ENCODE data around the gene ZNF334.
A peak's percentile ranks its signal among the peaks of the same experiment; 100 is the strongest.

The ZNF334 gene

DNA sequence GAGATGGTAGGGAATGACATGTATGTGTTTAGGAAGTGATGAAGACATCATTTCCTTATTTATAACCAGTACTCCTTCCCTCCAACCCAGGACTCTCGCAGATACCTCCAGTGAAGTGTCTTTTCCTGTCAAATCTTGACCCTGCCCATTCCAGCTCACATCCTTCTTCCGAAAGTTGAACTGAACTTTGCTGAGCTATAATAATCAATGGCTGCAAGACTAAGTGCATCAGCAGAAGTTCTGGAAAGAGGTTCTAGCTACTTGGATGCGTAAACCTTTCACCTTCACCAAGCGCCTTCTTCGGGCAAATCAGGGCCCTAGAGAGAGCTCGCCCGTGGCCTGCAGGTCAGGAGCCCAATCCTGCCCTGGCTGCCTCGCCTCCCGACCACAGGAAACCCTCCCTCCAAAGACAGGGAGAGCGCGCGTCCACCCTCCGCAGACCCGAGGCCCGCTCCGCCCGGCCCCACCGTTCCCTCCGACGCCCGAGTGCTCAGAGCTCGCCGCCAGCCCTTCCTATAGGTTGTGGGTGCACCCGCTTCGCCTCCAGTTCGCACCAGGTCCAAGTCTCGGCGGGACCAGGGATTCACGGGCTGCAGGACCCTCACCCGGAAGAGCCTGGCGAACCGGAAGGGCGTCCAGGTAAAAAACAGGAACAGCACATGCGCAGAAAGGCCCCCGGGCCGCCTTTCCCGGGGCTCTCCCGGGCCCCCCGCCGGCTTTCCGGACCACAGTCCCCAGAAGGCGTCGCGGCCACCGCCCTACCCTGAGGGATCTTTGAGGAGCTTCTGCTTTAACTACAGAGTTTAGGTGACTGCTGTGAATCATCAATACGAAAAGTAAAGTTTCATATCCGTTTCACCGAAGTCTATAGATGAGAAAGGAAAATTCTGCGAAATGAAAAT lies at the start of gene ZNF334:
TSS of gene ZNF334 (minus strand) at position 617 of the 902 bp plus-strand sequence. CDS start 1,457 bp downstream, outside the sequence.
- Mint-ChIP-seq H3K4me1 (ENCODE audit: low read depth) (peaks cover 11% of the 10 kb centered on the region), H3K27ac (peak within 1 kb of the TSS; percentile 37), H3K27me3 (peaks cover 22% of the 10 kb centered on the region), H3K9me3 (no peaks in the 10 kb centered on the region), H3K36me3 (ENCODE audit: low read depth) (no peaks in the 10 kb centered on the region), H3K4me3 (peak within 1 kb of the TSS; percentile 73)
- intact Hi-C loops (cut with micrococcal nuclease), result no loop called here

GRCh38 chr20:46562373-46563169 lies 49.2 kb upstream of the ZNF334 start:
- H3K9me3 Mint-ChIP-seq, result no peaks in the 10 kb centered on the region
- no peaks in the 10 kb centered on the region for H3K36me3 Mint-ChIP-seq (ENCODE audit: low read depth)
- intact Hi-C loops (cut with micrococcal nuclease), result loop anchor here (1.0 kb wide), 1 partner anchor 41 kb away; no protein-coding TSS in a partner anchor
- H3K4me3 Mint-ChIP-seq, result no peak overlapping the region
- peaks cover 18% of the 10 kb centered on the region for H3K4me1 Mint-ChIP-seq (ENCODE audit: low read depth)
- no peak overlapping the region for H3K27ac Mint-ChIP-seq
- peaks cover 13% of the 10 kb centered on the region for H3K27me3 Mint-ChIP-seq

DNA sequence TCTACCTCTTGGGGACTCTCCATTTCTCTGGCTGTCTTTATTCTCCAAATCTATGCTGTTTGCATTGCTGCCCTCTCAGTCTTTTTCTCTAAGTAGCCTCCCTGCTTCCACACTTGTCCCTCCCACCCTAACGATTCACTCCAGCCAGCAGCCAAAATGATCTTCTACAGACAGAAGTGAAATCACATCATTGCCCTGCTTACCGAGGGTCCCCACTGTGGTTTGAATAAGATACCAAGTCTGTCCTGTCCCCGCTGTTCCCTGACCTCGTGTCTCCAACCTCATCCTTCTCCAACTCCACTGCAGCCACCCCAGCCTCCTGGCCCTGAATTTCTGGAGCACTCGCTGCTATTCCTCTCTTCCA lies 48.6 kb upstream of the ZNF334 start:
- H3K27ac Mint-ChIP-seq, result no peak overlapping the region
- intact Hi-C loops (cut with micrococcal nuclease), result loop anchor here (1.0 kb wide), 1 partner anchor 41 kb away; no protein-coding TSS in a partner anchor
- no peak overlapping the region for H3K4me3 Mint-ChIP-seq
- H3K27me3 Mint-ChIP-seq, result peaks cover 15% of the 10 kb centered on the region
- peaks cover 24% of the 10 kb centered on the region for H3K4me1 Mint-ChIP-seq (ENCODE audit: low read depth)
- H3K36me3 Mint-ChIP-seq (ENCODE audit: low read depth), result no peaks in the 10 kb centered on the region
- no peaks in the 10 kb centered on the region for H3K9me3 Mint-ChIP-seq

GRCh38 chr20:46559685-46560440 lies 46.5 kb upstream of the ZNF334 start:
- peaks cover 18% of the 10 kb centered on the region for H3K27me3 Mint-ChIP-seq
- no peaks in the 10 kb centered on the region for H3K9me3 Mint-ChIP-seq
- H3K4me1 Mint-ChIP-seq (ENCODE audit: low read depth), result peaks cover 33% of the 10 kb centered on the region
- no peak overlapping the region for H3K27ac Mint-ChIP-seq
- intact Hi-C loops (cut with micrococcal nuclease), result no loop called here
- H3K36me3 Mint-ChIP-seq (ENCODE audit: low read depth), result no peaks in the 10 kb centered on the region
- H3K4me3 Mint-ChIP-seq, result no peak overlapping the region

DNA sequence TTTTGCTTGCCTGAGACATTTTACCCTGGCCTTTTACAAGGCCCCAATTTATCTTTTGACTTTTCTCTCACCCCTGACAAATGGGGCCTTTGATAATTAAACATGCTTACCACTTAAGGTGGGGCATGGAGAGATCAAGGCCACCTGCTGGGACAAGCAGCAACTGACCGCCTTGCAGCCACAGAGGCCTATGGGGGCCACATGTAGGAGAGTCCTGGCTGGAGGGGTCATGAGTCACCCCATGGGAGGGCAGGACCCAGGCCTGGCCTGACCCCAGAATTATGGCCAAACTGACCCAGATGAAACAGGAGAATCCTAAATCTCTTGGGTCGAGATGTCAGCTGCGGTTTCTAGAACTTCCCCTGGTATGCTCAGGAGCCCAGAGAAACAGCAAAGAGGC lies 45.6 kb upstream of the ZNF334 start:
- Mint-ChIP-seq H3K27me3 (peaks cover 22% of the 10 kb centered on the region), H3K9me3 (no peaks in the 10 kb centered on the region), H3K27ac (no peak overlapping the region), H3K36me3 (ENCODE audit: low read depth) (no peaks in the 10 kb centered on the region), H3K4me3 (no peak overlapping the region), H3K4me1 (ENCODE audit: low read depth) (peaks cover 37% of the 10 kb centered on the region)
- intact Hi-C loops (cut with micrococcal nuclease), result no loop called here

DNA sequence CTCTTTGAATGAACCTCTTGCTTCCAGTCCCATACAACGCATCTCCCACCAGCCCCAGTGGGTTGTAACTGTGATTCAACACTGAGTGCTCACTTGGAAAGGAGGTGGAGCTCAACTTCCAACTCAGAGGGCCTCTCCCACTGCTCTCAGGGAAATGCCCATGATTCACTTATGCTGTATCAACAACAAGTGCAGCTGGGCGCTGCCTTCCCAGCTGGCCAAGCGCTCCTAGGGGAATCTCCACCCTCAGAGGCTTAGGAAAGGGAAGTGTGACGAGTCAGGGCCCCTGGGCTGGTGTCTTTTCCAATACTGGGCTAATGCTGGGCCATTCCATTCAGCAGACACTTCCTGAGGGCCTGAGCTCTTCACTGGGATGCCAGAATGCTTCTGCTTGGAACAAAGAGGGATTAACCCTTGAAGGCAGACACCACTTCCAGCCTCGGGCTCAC lies 45.2 kb upstream of the ZNF334 start:
- Mint-ChIP-seq H3K4me1 (ENCODE audit: low read depth) (peaks cover 37% of the 10 kb centered on the region), H3K36me3 (ENCODE audit: low read depth) (no peaks in the 10 kb centered on the region), H3K27ac (peak overlapping the region; percentile 65), H3K27me3 (peaks cover 22% of the 10 kb centered on the region), H3K4me3 (no peak overlapping the region), H3K9me3 (no peaks in the 10 kb centered on the region)
- intact Hi-C loops (cut with micrococcal nuclease), result no loop called here

DNA sequence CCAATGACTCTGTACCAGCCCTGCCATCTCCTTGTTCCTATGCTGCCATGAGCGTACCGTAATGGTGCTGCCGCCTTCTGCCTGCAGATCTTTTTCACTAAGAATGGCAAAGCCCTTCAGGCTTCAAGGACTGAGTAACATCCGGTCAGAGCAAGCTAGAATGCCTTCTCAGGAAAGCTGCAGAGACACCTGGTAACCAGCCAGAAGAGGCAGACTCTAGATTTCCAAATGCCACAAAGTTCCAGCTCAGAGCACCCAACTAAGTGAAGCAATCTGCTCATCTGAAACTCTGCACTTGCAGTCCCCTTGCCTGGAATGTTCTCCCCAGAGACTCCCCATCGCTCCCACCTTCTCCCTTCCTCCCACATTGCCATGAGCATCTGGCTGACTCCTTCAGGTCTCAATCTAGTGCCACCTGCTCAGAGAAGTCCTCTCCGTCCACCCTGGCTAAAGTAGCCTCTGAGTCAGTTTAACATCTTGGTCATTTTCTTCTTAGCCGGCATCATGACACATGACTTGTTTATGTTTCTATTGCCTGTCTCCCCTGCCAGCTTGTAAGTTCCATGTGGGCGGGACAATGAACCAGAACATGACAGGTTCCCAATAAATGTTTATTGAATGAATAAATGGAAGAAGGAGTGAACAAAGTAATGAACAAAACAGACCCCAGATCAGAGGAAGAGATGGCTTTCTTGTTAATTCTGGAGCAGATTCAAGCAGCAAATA lies 44.0 kb upstream of the ZNF334 start:
- Mint-ChIP-seq H3K4me1 (ENCODE audit: low read depth) (peaks cover 48% of the 10 kb centered on the region), H3K36me3 (ENCODE audit: low read depth) (no peaks in the 10 kb centered on the region), H3K27me3 (peaks cover 22% of the 10 kb centered on the region), H3K9me3 (no peaks in the 10 kb centered on the region), H3K27ac (peak overlapping the region; percentile 65), H3K4me3 (no peak overlapping the region)
- intact Hi-C loops (cut with micrococcal nuclease), result no loop called here

DNA sequence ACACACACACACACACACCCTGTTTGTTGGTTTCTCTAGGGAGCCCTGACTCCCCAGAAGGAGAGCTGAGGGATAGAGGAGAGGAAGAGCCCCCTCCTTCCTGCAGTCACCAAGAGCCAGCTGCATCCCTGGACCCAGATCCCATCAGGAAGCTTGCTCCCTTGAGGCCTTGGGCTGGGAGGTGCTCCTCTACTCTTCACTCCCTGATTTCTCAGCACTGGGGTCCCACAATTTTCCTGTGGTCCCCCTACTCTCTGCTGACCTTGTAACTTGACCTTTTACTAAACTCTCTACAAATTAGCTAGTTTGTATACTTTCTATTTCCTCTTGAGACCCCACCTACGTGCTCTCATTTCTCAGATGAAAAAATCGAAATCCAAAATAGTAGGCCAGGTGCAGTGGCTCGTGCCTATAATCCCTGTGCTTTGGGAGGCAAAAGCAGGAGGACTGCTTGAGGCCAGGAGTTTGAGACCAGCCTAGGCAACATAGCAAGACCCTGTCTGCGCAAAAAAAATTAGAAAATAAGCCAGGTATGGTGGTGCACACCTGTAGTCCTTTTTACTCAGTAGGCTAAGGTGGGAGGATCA lies 42.1 kb upstream of the ZNF334 start:
- no peak overlapping the region for H3K4me3 Mint-ChIP-seq
- H3K9me3 Mint-ChIP-seq, result no peaks in the 10 kb centered on the region
- H3K27ac Mint-ChIP-seq, result no peak overlapping the region
- H3K36me3 Mint-ChIP-seq (ENCODE audit: low read depth), result no peaks in the 10 kb centered on the region
- intact Hi-C loops (cut with micrococcal nuclease), result no loop called here
- H3K27me3 Mint-ChIP-seq, result peaks cover 25% of the 10 kb centered on the region
- H3K4me1 Mint-ChIP-seq (ENCODE audit: low read depth), result peaks cover 61% of the 10 kb centered on the region

- H3K36me3 Mint-ChIP-seq (ENCODE audit: low read depth), result no peaks in the 10 kb centered on the region
- no peaks in the 10 kb centered on the region for H3K9me3 Mint-ChIP-seq
- intact Hi-C loops (cut with micrococcal nuclease), result no loop called here
- H3K27me3 Mint-ChIP-seq, result peaks cover 25% of the 10 kb centered on the region
- H3K4me3 Mint-ChIP-seq, result no peak overlapping the region
- no peak overlapping the region for H3K27ac Mint-ChIP-seq
- peaks cover 63% of the 10 kb centered on the region for H3K4me1 Mint-ChIP-seq (ENCODE audit: low read depth)
These were observed 41.5 kb upstream of the ZNF334 start for GRCh38 chr20:46554828-46555227.

GRCh38 chr20:46553926-46554325 lies 40.6 kb upstream of the ZNF334 start:
- no peaks in the 10 kb centered on the region for H3K36me3 Mint-ChIP-seq (ENCODE audit: low read depth)
- no peak overlapping the region for H3K27ac Mint-ChIP-seq
- H3K27me3 Mint-ChIP-seq, result peaks cover 25% of the 10 kb centered on the region
- peaks cover 62% of the 10 kb centered on the region for H3K4me1 Mint-ChIP-seq (ENCODE audit: low read depth)
- H3K4me3 Mint-ChIP-seq, result no peak overlapping the region
- no peaks in the 10 kb centered on the region for H3K9me3 Mint-ChIP-seq
- intact Hi-C loops (cut with micrococcal nuclease), result no loop called here

GRCh38 chr20:46552460-46553420 lies 39.4 kb upstream of the ZNF334 start:
- no peaks in the 10 kb centered on the region for H3K9me3 Mint-ChIP-seq
- no peak overlapping the region for H3K4me3 Mint-ChIP-seq
- peaks cover 50% of the 10 kb centered on the region for H3K4me1 Mint-ChIP-seq (ENCODE audit: low read depth)
- intact Hi-C loops (cut with micrococcal nuclease), result no loop called here
- H3K27me3 Mint-ChIP-seq, result peaks cover 25% of the 10 kb centered on the region
- peak overlapping the region; percentile 80 for H3K27ac Mint-ChIP-seq
- no peaks in the 10 kb centered on the region for H3K36me3 Mint-ChIP-seq (ENCODE audit: low read depth)
